GM12874 (cell line): ENCODE data around the gene GJA10.
A peak's percentile ranks its signal among the peaks of the same experiment; 100 is the strongest.

Experiments
- TF ChIP-seq, protein P1 (sequence below): IDR thresholded peaks from 2 replicates; pipeline ENCODE4 v1.5.1; 2011; ENCODE audit warnings: low read depth, mild to moderate bottlenecking, control low read depth, low read length, moderate library complexity; ENCODE audit not compliant: insufficient read depth

Gene GJA10

DNA sequence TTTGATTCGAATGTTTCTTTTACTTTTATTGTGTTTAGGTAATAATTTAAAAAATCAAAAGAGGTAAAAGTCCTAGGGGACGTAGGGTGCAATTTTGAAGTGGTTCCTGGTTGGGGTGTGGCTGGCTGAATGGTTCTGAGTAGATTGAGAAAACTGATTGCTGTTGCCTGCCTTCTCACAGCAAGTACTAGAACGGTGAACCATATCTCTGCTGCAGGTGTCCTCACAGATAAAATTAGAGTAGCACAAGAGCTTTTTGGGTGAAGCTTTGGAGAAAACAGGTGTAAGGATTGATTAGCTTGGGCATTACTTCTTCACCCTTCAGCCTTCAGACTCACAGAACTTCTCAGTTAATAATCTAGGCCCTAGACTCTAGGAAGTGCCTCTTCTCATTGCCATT lies 19.8 kb upstream of the GJA10 start:
- TF ChIP-seq, protein P1, sequence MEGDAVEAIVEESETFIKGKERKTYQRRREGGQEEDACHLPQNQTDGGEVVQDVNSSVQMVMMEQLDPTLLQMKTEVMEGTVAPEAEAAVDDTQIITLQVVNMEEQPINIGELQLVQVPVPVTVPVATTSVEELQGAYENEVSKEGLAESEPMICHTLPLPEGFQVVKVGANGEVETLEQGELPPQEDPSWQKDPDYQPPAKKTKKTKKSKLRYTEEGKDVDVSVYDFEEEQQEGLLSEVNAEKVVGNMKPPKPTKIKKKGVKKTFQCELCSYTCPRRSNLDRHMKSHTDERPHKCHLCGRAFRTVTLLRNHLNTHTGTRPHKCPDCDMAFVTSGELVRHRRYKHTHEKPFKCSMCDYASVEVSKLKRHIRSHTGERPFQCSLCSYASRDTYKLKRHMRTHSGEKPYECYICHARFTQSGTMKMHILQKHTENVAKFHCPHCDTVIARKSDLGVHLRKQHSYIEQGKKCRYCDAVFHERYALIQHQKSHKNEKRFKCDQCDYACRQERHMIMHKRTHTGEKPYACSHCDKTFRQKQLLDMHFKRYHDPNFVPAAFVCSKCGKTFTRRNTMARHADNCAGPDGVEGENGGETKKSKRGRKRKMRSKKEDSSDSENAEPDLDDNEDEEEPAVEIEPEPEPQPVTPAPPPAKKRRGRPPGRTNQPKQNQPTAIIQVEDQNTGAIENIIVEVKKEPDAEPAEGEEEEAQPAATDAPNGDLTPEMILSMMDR: no peak

- TF ChIP-seq, protein P1: no peak
Measured at GRCh38 chr6:89886378-89887120, 7.7 kb upstream of the GJA10 start.

GRCh38 chr6:89887452-89888137 lies 6.7 kb upstream of the GJA10 start:
- TF ChIP-seq, protein P1: no peak

- TF ChIP-seq, protein P1: no peak
Measured at GRCh38 chr6:89888138-89888514, 6.1 kb upstream of the GJA10 start.

DNA sequence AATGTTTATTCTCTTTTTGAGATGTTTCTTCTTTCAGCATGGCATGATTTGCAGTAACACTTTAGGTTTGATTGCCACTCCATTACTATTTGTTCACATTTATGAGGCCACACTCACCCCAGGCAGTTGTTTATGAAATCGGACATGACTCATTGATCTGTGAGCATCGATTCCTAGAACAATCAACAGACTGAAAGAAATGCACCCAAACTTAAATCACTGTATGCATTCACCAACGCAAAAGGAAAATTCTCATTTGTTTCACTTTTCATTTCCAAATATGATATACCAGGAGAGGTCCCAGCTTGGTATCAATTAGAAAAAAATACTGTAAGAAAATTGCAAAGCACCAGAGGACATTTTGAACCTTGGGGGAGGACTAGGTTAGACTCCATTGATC lies 5.4 kb upstream of the GJA10 start:
- TF ChIP-seq, protein P1: no peak

- TF ChIP-seq, protein P1: 0 out of 2 replicates have a peak, but pooled peaks have one; percentile 4
Measured at GRCh38 chr6:89892577-89892976, 1.7 kb upstream of the GJA10 start.

DNA sequence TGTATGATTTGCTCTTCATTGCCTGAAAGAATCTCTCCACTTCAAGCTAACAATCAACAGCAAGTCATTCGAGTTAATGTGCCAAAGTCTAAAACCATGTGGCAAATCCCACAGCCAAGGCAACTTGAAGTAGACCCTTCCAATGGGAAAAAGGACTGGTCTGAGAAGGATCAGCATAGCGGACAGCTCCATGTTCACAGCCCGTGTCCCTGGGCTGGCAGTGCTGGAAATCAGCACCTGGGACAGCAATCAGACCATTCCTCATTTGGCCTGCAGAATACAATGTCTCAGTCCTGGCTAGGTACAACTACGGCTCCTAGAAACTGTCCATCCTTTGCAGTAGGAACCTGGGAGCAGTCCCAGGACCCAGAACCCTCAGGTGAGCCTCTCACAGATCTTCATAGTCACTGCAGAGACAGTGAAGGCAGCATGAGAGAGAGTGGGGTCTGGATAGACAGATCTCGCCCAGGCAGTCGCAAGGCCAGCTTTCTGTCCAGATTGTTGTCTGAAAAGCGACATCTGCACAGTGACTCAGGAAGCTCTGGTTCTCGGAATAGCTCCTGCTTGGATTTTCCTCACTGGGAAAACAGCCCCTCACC lies 1.1 kb downstream of the GJA10 start:
- TF ChIP-seq, protein P1: no peak
